HCT116 (cell line): ENCODE data around the gene SNCAIP. TPM values are rescaled to one million over a fixed set of nuclear protein-coding genes. Genes with fewer than 3 reads are reported as not detected.

ENCODE experiments used
- ATAC-seq: fragments of 200-7000 bp; cut with Tn5 transposase; 2 replicates; pipeline ENCODE4 v1.9.1; 2020; ENCODE audit warnings: mild to moderate bottlenecking, moderate library complexity
- BruUV-seq: library from RNA; stranded (reverse); fragments of 400-500 nt; replicated peaks from 2 replicates; lab custom pipeline; 2021; lab: Mats Ljungman, UMichigan
- CTCF ChIA-PET: fragments of 300-600 bp; sonication (Branson Sonifier 250); formaldehyde crosslinking; loops from one replicate; lab custom pipeline; 2021; ENCODE audit warnings: antibody characterized with exemption; lab: Charles Lee
- POLR2A ChIA-PET: fragments of 300-600, 350-600 bp; sonication (Branson Sonifier 250); formaldehyde crosslinking; loops from one replicate; lab custom pipeline; 2021; ENCODE audit warnings: antibody characterized with exemption; lab: Charles Lee
- RAD21 ChIA-PET, 2 experiments: fragments of 300-600 bp; sonication (Branson Sonifier 250); formaldehyde crosslinking; loops; one replicate each; lab custom pipeline; 2023; ENCODE audit warnings: low total read pairs in 2 of 2; ENCODE audit not compliant: uncharacterized antibody in 2 of 2, unreplicated experiment in 2 of 2, low non-redundant PET in 1 of 2; lab: Charles Lee
- DNase-seq: peaks from one replicate; pipeline ENCODE4 v3.0.0-alpha.2; 2010; ENCODE audit warnings: low read depth, low spot score
- H2AFZ ChIP-seq: fragments of 200-600 bp; shearing (Covaris generic), sonication (generic); 2 replicates; pipeline ENCODE4 v1.6.1; 2017; ENCODE audit warnings: low read depth, mixed run types, mixed read lengths, antibody characterized with exemption, low read length; ENCODE audit not compliant: poor library complexity, severe bottlenecking
- H3K27ac ChIP-seq: 2 replicates; pipeline ENCODE4 v1.5.1; 2012; ENCODE audit warnings: low read depth, low read length
- H3K27me3 ChIP-seq: fragments of 200-600 bp; sonication (generic); 2 replicates; pipeline ENCODE4 v1.6.1; 2016; ENCODE audit warnings: mixed run types, low read length, mixed read lengths; ENCODE audit not compliant: insufficient read depth
- H3K36me3 ChIP-seq, 2 experiments: fragments of 200-500 bp in 1 of 2; fragments of 200-600 bp in 1 of 2; sonication (Bioruptor generic) in 1 of 2; sonication (generic) in 1 of 2; 2 replicates each; pipeline versions ENCODE4 v1.5.1 to v1.6.1; 2014 to 2016; ENCODE audit warnings: low read length in 2 of 2, inconsistent platforms in 1 of 2, mixed read lengths in 1 of 2, mixed run types in 1 of 2; ENCODE audit not compliant: insufficient read depth in 2 of 2, control insufficient read depth in 1 of 2
- H3K4me1 ChIP-seq, 2 experiments: fragments of 200-600 bp in 1 of 2; sonication (generic) in 1 of 2; 2 replicates each; pipeline versions ENCODE4 v1.5.1 to v1.6.1; 2012 to 2017; ENCODE audit warnings: low read length in 2 of 2, inconsistent platforms in 1 of 2, mild to moderate bottlenecking in 1 of 2, mixed read lengths in 1 of 2, mixed run types in 1 of 2, moderate library complexity in 1 of 2; ENCODE audit not compliant: insufficient read depth in 2 of 2, control insufficient read depth in 1 of 2
- H3K4me2 ChIP-seq: fragments of 200-600 bp; sonication (generic); 2 replicates; pipeline ENCODE4 v1.6.1; 2017; ENCODE audit warnings: mixed run types, low read length, mixed read lengths
- H3K4me3 ChIP-seq, 2 experiments: fragments of 200-600 bp in 1 of 2; sonication (generic) in 1 of 2; replicated peaks in 1 of 2; 2 replicates each; pipeline ENCODE4 v1.5.1; 2011 to 2016; ENCODE audit warnings: low read length in 2 of 2, control low read depth in 1 of 2, low read depth in 1 of 2, mild to moderate bottlenecking in 1 of 2, mixed read lengths in 1 of 2, mixed run types in 1 of 2
- H3K79me2 ChIP-seq: fragments of 200-600 bp; sonication (generic); 2 replicates; pipeline ENCODE4 v1.6.1; 2017; ENCODE audit warnings: mild to moderate bottlenecking, mixed run types, low read length, moderate library complexity, mixed read lengths; ENCODE audit not compliant: insufficient read depth
- H3K9ac ChIP-seq: fragments of 200-600 bp; sonication (generic); 2 replicates; pipeline ENCODE4 v1.6.1; 2016; ENCODE audit warnings: low read length, mixed read lengths
- H3K9me2 ChIP-seq: fragments of 200-600 bp; sonication (generic), shearing (Covaris generic); 2 replicates; pipeline ENCODE4 v1.6.1; 2017; ENCODE audit warnings: mixed run types, mild to moderate bottlenecking, moderate library complexity; ENCODE audit not compliant: insufficient read depth
- H3K9me3 ChIP-seq, 2 experiments: fragments of 200-500 bp in 1 of 2; fragments of 200-600 bp in 1 of 2; sonication (Bioruptor generic) in 1 of 2; sonication (generic) in 1 of 2; 2 replicates each; pipeline ENCODE4 v1.6.1; 2014 to 2017; ENCODE audit warnings: low read length in 2 of 2, mixed read lengths in 2 of 2, inconsistent platforms in 1 of 2, low read depth in 1 of 2, mild to moderate bottlenecking in 1 of 2, mixed run types in 1 of 2, moderate library complexity in 1 of 2; ENCODE audit not compliant: control insufficient read depth in 1 of 2, insufficient read depth in 1 of 2
- H4K20me1 ChIP-seq: fragments of 200-600 bp; sonication (generic), shearing (Covaris generic); 2 replicates; pipeline ENCODE4 v1.6.1; 2017; ENCODE audit warnings: mixed run types, mild to moderate bottlenecking, moderate library complexity; ENCODE audit not compliant: insufficient read depth
- ATF3 ChIP-seq: IDR thresholded peaks from 2 replicates; pipeline ENCODE4 v1.6.1; 2012
- CBX3 ChIP-seq: IDR thresholded peaks from 2 replicates; pipeline ENCODE4 v1.6.1; 2012; ENCODE audit warnings: low read depth
- CEBPB ChIP-seq: IDR thresholded peaks from 2 replicates; pipeline ENCODE4 v1.6.1; 2012; ENCODE audit warnings: low read depth
- CTCF ChIP-seq, 3 experiments: fragments of 200-600 bp in 1 of 3; sonication (generic) in 1 of 3; IDR thresholded peaks in 2 of 3; conservative IDR thresholded peaks in 1 of 3; 2 replicates each; pipeline ENCODE4 v1.5.1; 2012 to 2017; ENCODE audit warnings: low read depth in 2 of 3, low read length in 2 of 3, antibody characterized with exemption in 1 of 3, borderline replicate concordance in 1 of 3, control low read depth in 1 of 3, mild to moderate bottlenecking in 1 of 3, mixed read lengths in 1 of 3, mixed run types in 1 of 3, moderate library complexity in 1 of 3; ENCODE audit not compliant: insufficient read depth in 1 of 3
- EGR1 ChIP-seq: IDR thresholded peaks from 2 replicates; pipeline ENCODE4 v1.6.1; 2012; ENCODE audit warnings: low read depth
- ELF1 ChIP-seq: IDR thresholded peaks from 2 replicates; pipeline ENCODE4 v1.6.1; 2012; ENCODE audit warnings: low read depth, borderline replicate concordance
- EZH2 ChIP-seq: fragments of 200-600 bp; sonication (generic); IDR thresholded peaks from 2 replicates; pipeline ENCODE4 v1.6.1; 2017; ENCODE audit warnings: antibody characterized with exemption, mixed run types
- FOSL1 ChIP-seq: IDR thresholded peaks from 2 replicates; pipeline ENCODE4 v1.6.1; 2012; ENCODE audit warnings: low read depth
- JUND ChIP-seq: IDR thresholded peaks from 2 replicates; pipeline ENCODE4 v1.6.1; 2012
- POLR2A ChIP-seq: IDR thresholded peaks from 2 replicates; pipeline ENCODE4 v1.7.0; 2011; ENCODE audit warnings: borderline replicate concordance; ENCODE audit not compliant: insufficient read depth, insufficient read length; ENCODE audit errors: extremely low read depth
- RAD21 ChIP-seq: IDR thresholded peaks from 2 replicates; pipeline ENCODE4 v1.6.1; 2012; ENCODE audit warnings: low read depth, mild to moderate bottlenecking
- REST ChIP-seq: IDR thresholded peaks from 2 replicates; pipeline ENCODE4 v1.6.1; 2012; ENCODE audit warnings: low read depth
- SIN3A ChIP-seq: IDR thresholded peaks from 2 replicates; pipeline ENCODE4 v1.6.1; 2012; ENCODE audit warnings: low read depth
- SP1 ChIP-seq: IDR thresholded peaks from 2 replicates; pipeline ENCODE4 v1.6.1; 2012; ENCODE audit warnings: low read depth
- TCF7L2 ChIP-seq: IDR thresholded peaks from 2 replicates; pipeline ENCODE4 v1.7.0; 2011; ENCODE audit warnings: borderline replicate concordance, inconsistent platforms; ENCODE audit not compliant: insufficient read depth, insufficient read length; ENCODE audit errors: extremely low read depth
- YY1 ChIP-seq: IDR thresholded peaks from 2 replicates; pipeline ENCODE4 v1.6.1; 2011; ENCODE audit warnings: low read length, low read depth, moderate library complexity, mild to moderate bottlenecking; ENCODE audit not compliant: insufficient replicate concordance; ENCODE audit errors: extremely low read depth
- intact Hi-C: fragments of 100-400 bp; cut with micrococcal nuclease; formaldehyde crosslinking; loops from 2 replicates; pipeline ENCODE4 v1.10.0; 2022
- total RNA-seq: library from RNA; stranded (reverse); gene quantifications from one replicate; pipeline ENCODE4 v1.2.1, GENCODE V29; 2021; ENCODE audit not compliant: unreplicated experiment
- TF ChIP-seq, protein P1 (sequence below): IDR thresholded peaks from 2 replicates; pipeline ENCODE4 v1.6.1; 2012

SNCAIP gene
- total RNA-seq, 1 experiment from 2014 or later, result not detected

DNA sequence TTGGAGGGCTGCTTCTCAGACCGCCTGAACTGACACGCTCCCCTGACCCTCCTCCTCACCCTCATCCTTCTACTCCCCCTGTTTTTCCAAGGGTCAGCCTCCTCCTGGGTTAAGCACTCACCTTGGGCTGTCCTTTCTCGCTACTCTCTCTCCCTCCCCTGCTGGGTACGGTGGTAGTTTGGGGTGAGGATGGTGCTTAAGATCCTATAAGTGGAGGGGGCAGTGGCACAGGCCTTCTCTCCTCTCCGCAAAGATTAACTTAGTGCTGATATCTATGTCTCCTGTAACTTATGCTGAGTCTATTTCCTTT is 159.7 kb downstream of the SNCAIP start:
- TF ChIP-seq SIN3A (no peak), CEBPB (no peak), EZH2 (no peak), SP1 (no peak), REST (no peak), FOSL1 (no peak), YY1 (no peak), ELF1 (no peak), JUND (no peak), RAD21 (no peak), POLR2A (no peak), TCF7L2 (no peak), CBX3 (no peak), EGR1 (no peak), ATF3 (no peak), CTCF (IDR thresholded peaks at IDR 0.05 in 2 of 3, conservative IDR thresholded peaks at IDR 0.05 in 1 of 3; ENCODE audit: borderline replicate concordance in 1 of 3, insufficient read depth in 1 of 3, low read depth in 2 of 3, low read length in 2 of 3) (no peak)
- TF ChIP-seq, protein P1, sequence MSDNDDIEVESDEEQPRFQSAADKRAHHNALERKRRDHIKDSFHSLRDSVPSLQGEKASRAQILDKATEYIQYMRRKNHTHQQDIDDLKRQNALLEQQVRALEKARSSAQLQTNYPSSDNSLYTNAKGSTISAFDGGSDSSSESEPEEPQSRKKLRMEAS, result no peak
- DNase-seq, result no peak
- POLR2A ChIA-PET, result no interaction called here
- Histone ChIP-seq H3K27ac (no peak overlapping the region), H3K4me2 (no peak overlapping the region), H3K4me3 (no peak overlapping the region), H3K27me3 (no peaks in the 10 kb centered on the region), H3K79me2 (no peaks in the 10 kb centered on the region), H3K9me2 (no peaks in the 10 kb centered on the region), H3K9ac (no peak overlapping the region), H2AFZ (no peak overlapping the region), H4K20me1 (no peaks in the 10 kb centered on the region), H3K9me3 (no peaks in the 10 kb centered on the region), H3K4me1 (no peaks in the 10 kb centered on the region), H3K36me3 (no peaks in the 10 kb centered on the region)
- no TSS peak for BruUV-seq
- RAD21 ChIA-PET, result no interaction called here
- CTCF ChIA-PET, result no interaction called here
- intact Hi-C loops, result no loop called here
- ATAC-seq, result no peak
